Right lobe of liver (tissue), 6 donors: ENCODE measurements around the gene FAT3. TPM values are rescaled to one million over a fixed set of nuclear protein-coding genes. Genes with fewer than 3 reads are reported as not detected.

ENCODE experiments used
- ATAC-seq, 4 donors: fragments of 200-7000 bp; cut with Tn5 transposase; one replicate each; pipeline ENCODE4 v1.9.1; 2020; ENCODE audit warnings: mild to moderate bottlenecking in 4 of 4, moderate library complexity in 4 of 4
- DNase-seq, 3 donors: peaks; one replicate each; pipeline ENCODE4 v3.0.0-alpha.2; 2020
- H3K27ac ChIP-seq, 3 donors: fragments of 200-600 bp; one replicate each; pipeline ENCODE4 v1.8.0; 2022
- H3K27me3 ChIP-seq, 2 donors: fragments of 200-600 bp; one replicate each; pipeline ENCODE4 v1.8.0; 2022
- H3K36me3 ChIP-seq, 4 donors: fragments of 200-600 bp; sonication (generic) in 1 of 4; one replicate each; pipeline versions ENCODE4 v1.5.1 to v1.8.0; 2017 to 2022; ENCODE audit warnings: control low read depth in 1 of 4
- H3K4me1 ChIP-seq, 4 donors: fragments of 200-600 bp; sonication (generic) in 1 of 4; one replicate each; pipeline versions ENCODE4 v1.5.1 to v1.8.0; 2017 to 2022; ENCODE audit warnings: control low read depth in 1 of 4
- H3K4me3 ChIP-seq, 3 donors: fragments of 200-600 bp; one replicate each; pipeline ENCODE4 v1.8.0; 2022
- H3K9me3 ChIP-seq, 4 donors: fragments of 200-600 bp; sonication (generic) in 1 of 4; one replicate each; pipeline versions ENCODE4 v1.5.1 to v1.8.0; 2017 to 2022; ENCODE audit warnings: control low read depth in 1 of 4
- POLR2A ChIP-seq: fragments of 450-650 bp; IDR thresholded peaks from one replicate; pipeline ENCODE4 v1.6.1; 2017; ENCODE audit warnings: antibody characterized with exemption, mild to moderate bottlenecking
- WGBS: methylation state at CpG from one replicate; pipeline ENCODE4 v1.1.6; 2018; ENCODE audit warnings: low coverage, low lambda C conversion rate; ENCODE audit not compliant: insufficient coverage; ENCODE audit errors: missing lambda C conversion rate; 5-methylcytosine and 5-hydroxymethylcytosine counted together
- intact Hi-C, 2 donors: fragments of 100-400 bp; cut with DNase I; formaldehyde crosslinking; loops; one replicate each; pipeline versions ENCODE4 v1.11.2 to v1.14.1; 2022
- total RNA-seq, 6 experiments: library from RNA; depleted of rRNA in 2 of 6; stranded (reverse); fragments of >200 nt in 2 of 6; fragmentation: NEBNext Ultra II Directional in 3 of 6; extraction: Animal tissue kit (Norgen Biotek cat#: 25700) in 3 of 6; gene quantifications; one replicate each; pipeline versions ENCODE4 v1.1.0 to v1.2.4, GENCODE V29; 2016 to 2023
- TF ChIP-seq, protein P1 (sequence below), 4 donors: fragments of 200-600 bp in 3 of 4; fragments of 450-650 bp in 1 of 4; IDR thresholded peaks; one replicate each; pipeline versions ENCODE4 v1.5.1 to v1.8.0; 2016 to 2022; ENCODE audit warnings: antibody characterized with exemption in 4 of 4, mild to moderate bottlenecking in 2 of 4
- donor health status: DM: no; HTN: yes; CAD: no.
- donor health status: DM: no; HTN: no; CAD: no.
- donor health status: DM: no; HTN: no; CAD: no.
- donor health status: DM: no; HTN: yes; CAD: no.
- donor health status: DM: no; HTN: yes; CAD: no.

The FAT3 gene
- total RNA-seq, 6 experiments from 2014 or later: 0.04 to 0.42 (median 0.12) TPM

DNA sequence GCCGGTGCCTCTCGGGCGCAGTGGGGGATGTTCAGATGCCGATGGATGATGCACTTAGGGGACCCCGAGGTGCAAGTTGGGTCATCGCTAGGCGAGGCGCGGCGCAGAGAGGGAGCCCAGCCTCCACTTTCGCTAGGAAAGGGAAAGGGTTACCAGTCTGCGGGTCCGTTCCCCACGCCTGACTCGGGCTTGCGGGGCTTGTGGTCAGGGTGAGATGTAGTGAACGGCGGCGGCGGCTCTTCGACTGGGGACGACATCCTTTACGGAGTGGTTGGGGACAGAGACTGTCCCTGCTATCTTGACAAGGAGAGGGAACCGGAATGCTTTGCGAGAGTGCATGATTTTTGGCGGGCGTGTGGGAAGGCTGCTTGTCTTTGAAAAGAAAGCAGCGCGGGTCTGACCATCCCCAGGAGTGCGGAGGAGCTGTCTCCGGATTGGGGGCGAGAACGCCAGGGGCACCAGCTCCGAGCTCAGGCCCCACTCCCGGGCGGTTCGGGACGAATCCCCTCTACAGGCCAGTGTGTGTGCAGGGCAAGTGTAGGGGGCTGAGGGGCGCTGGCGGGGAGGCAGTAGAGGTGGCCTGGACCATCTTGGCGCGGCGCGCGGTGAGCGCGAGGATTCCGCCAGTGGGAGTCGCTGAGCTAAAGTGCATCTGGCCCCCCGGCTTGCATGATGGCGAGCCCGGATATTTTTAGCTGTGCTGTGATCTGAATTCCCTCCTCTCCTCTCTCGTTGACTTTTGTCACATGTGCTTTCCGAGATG, 1.1 kb downstream of the FAT3 start:
- Histone ChIP-seq H3K27me3 (peaks cover 0 to 17% of the 10 kb centered on the region in 2 donors), H3K9me3 (no peaks in the 10 kb centered on the region), H3K36me3 (no peaks in the 10 kb centered on the region), H3K4me1 (peaks cover 0 to 12% (median 0%) of the 10 kb centered on the region in 4 donors), H3K27ac (no peak overlapping the region), H3K4me3 (peak overlapping the region in 2 of 3 donors; percentile 21)
- ATAC-seq (peak in 2 of 4 donors; percentile 15 to 34), DNase-seq (peak in 1 of 3 donors; percentile 52)
- 2% methylated on average over 26 of the region's 54 CpGs for WGBS
- intact Hi-C loops: no loop called here
- TF ChIP-seq, protein P1, sequence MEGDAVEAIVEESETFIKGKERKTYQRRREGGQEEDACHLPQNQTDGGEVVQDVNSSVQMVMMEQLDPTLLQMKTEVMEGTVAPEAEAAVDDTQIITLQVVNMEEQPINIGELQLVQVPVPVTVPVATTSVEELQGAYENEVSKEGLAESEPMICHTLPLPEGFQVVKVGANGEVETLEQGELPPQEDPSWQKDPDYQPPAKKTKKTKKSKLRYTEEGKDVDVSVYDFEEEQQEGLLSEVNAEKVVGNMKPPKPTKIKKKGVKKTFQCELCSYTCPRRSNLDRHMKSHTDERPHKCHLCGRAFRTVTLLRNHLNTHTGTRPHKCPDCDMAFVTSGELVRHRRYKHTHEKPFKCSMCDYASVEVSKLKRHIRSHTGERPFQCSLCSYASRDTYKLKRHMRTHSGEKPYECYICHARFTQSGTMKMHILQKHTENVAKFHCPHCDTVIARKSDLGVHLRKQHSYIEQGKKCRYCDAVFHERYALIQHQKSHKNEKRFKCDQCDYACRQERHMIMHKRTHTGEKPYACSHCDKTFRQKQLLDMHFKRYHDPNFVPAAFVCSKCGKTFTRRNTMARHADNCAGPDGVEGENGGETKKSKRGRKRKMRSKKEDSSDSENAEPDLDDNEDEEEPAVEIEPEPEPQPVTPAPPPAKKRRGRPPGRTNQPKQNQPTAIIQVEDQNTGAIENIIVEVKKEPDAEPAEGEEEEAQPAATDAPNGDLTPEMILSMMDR (IDR thresholded peaks at IDR 0.05): no peak
- no peak for TF ChIP-seq POLR2A

DNA sequence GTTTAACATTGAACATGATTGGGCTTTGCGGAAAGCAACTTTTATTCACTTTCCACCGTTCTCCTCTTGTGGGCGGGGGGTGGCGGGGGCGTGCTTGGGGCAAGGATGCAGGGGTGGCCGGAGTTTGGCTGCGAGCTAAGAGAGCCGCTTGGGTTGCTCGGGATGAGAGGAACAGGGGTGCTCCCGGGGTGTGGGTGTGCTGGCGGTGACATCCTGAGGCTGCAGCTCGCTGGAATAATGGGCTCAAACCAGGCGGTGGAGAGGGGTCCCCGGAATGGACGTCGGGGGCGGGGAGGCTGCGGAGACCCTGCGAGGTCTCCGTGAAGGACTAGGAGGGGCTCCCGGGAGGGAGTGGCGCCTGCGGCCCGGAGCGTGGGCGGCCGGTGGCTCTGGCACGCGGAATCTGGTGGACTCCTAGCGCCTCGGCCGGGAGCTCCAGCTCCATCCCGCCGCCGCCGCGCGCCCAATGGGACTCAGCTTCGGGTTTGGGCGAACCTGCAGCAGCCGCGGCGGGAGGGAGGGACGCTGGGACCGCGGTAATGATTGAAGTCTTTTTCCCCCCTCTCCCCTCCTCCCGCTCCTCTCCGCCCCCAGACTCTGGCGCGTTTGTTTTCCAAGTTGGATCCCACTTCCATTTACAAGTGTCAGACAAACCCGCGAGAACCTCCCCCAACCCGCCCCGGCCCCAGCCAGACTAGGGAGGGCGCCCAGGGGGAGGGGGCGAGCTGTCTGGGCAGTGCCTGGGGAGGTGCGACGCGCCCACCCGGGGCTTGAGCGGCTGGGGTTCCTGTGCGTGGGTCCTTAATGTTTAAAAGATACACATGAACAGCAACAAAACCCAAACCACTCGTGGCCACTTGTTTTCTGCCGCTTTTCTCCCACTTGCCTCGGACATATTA, 2.0 kb downstream of the FAT3 start:
- TF ChIP-seq, protein P1 (IDR thresholded peaks at IDR 0.05): no peak
- TF ChIP-seq POLR2A: no peak
- intact Hi-C loops: no loop called here
- H3K27ac ChIP-seq: no peak overlapping the region
- ATAC-seq (peak in 1 of 4 donors; percentile 19), DNase-seq (peak in 1 of 3 donors; percentile 18)
- H3K9me3 ChIP-seq: no peaks in the 10 kb centered on the region
- H3K4me3 ChIP-seq: peak overlapping the region in 2 of 3 donors; percentile 4 to 21
- peaks cover 0 to 12% (median 0%) of the 10 kb centered on the region in 4 donors for H3K4me1 ChIP-seq
- WGBS: 1% methylated on average over 16 of the region's 65 CpGs
- no peaks in the 10 kb centered on the region for H3K36me3 ChIP-seq
- peaks cover 0 to 17% of the 10 kb centered on the region in 2 donors for H3K27me3 ChIP-seq

DNA sequence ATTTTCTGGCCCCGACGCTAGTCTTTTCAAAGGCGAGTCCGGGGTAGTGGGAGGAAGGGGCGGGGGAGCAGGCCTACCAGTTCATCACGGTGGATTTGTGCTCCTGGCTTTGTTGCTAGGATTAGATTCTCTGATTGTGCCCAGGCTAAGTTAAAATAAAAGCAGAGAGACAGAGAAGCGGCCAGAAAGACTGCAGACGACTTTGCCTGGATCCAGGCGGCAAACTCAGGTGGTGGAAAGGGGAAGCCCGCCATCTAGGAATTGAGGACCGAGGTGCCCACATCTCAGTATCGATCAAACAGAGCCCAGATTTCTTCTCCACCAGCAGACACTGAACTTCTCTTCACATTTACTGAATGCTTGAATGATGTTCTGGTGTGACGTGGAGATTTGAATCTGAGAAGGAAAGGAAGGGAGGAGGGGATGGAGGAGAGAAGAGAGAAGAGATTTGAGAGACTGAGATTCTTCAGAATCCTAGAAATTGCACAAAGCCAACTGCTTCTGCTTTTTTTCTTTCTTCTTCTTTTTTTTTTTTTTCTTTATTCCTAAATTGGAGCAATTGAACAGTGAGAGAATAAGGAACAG, 2.7 kb downstream of the FAT3 start:
- Histone ChIP-seq H3K27me3 (peaks cover 0 to 17% of the 10 kb centered on the region in 2 donors), H3K36me3 (no peaks in the 10 kb centered on the region), H3K27ac (no peak overlapping the region), H3K4me1 (peaks cover 0 to 12% (median 0%) of the 10 kb centered on the region in 4 donors), H3K4me3 (no peak overlapping the region), H3K9me3 (no peaks in the 10 kb centered on the region)
- DNase-seq (no peak), ATAC-seq (no peak)
- intact Hi-C loops: no loop called here
- WGBS: 9% methylated on average over 13 of the region's 13 CpGs
- no peak for TF ChIP-seq POLR2A
- TF ChIP-seq, protein P1 (IDR thresholded peaks at IDR 0.05): no peak
